GM19238 (cell line): Measurements from ENCODE around the gene CDC25C.
"Not testable (repeated sequence)": the region's sequence is repeated elsewhere in the genome, so short reads cannot be mapped to it uniquely, and the experiment has no call there.

Experiments
- DNase-seq: peaks from one replicate; pipeline ENCODE4 v3.0.0; 2011; ENCODE audit warnings: low spot score; ENCODE audit not compliant: insufficient read length

The CDC25C gene

DNA sequence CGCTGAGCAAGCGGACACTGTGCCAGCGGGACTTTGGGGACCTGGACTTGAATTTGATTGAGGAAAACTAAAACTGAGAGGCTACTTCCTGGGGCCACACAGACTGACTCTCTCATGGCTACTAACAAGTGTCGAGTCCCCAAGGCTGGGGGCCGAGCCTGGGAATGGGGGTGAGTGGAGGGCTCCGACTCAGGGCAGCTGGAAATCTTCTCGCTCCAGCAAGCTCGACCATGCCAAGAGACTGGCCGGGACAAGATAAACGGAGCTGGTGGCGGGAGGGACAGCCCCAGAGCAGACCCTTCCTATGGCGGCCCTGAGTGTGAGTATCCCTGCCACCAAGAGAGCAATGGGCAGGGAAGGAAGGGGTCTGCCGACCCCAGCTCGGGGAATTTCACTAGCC, 15.3 kb upstream of the CDC25C start:
- no peak for DNase-seq

GRCh38 chr5:138344887-138345622, 13.5 kb upstream of the CDC25C start:
- no peak for DNase-seq

- no peak for DNase-seq
These were observed 8.4 kb upstream of the CDC25C start for GRCh38 chr5:138340008-138340407.

DNA sequence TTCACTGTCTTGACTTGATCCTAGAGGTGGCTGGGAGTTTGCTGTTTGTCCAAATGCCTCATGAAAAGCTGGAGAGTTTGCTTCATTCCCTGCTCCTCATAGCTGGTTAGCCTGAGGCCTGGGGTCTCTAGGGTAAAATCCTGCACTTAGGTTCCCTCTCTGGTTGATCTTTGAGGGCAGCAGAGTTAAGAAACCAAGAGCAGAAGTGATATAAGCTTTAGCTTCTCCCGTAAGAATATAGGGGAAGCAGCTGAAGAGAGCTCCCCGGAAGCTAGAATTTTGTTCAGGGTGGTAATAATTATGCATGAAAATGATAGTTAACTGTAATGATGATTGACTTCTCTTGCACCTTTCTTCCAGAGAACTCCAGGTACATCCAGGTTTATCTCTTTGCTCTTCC, 7.9 kb upstream of the CDC25C start:
- DNase-seq = no peak

DNA sequence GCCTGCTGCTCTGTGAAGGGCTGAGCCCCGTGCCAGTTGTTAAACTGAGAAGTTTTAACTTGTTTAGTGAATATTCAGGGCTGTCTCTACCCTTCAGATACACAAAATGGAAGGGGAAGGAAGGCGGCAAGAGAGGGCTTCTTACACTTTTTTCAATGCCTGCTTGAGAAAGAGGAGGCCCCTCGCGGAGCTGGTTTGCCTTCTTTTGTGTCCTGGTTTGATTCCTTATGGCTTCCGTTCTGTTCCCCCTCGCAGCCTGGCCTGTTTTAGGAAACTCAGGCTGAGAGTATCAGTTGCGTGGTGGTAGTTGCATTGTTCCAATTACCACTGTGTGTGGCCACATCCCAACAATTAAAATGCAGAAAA, 7.5 kb upstream of the CDC25C start:
- DNase-seq = no peak

GRCh38 chr5:138338411-138339090, 6.9 kb upstream of the CDC25C start:
- DNase-seq = no peak

- DNase-seq = peak; percentile 88
These were observed 6.2 kb upstream of the CDC25C start, which contains the start of gene FAM53C for GRCh38 chr5:138337685-138338410. Gene FAM53C (plus strand): TSS chr5:138338266. CDS start chr5:138341336, 3,070 bp downstream.

DNA sequence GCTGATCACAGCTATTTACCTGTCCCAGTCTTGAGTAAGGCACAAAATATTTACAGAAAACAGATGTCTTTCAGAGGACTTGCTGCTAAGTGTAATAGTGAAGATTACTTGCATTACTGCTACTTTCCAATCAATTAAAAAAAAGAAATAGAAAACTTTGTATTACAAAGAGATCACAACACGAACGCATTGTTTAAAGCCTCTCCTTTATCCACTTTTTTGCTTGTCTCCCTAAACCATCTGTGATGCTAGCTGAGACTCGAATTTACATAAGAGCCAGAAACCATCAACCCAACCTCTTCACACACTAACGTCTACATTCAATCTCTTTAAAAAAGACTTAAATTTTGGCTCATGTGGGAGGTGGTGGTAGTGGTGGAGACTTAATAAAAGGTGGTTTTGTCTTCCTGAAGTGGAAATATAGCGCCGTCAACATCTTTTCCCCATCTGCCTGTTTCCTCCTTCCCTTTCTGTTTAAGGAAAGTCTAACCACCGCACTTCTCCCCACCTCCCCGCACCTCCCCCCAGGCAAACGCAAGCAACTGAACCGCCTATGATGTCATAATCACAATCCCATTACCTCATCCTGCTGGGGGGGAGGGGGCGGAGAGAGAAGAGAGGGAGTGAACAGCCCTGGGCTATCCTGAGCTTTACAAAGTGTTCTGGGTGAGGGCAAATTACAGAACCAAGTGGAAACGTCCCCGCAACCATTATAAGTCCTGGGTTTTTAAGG, 5.5 kb upstream of the CDC25C start:
- DNase-seq = no peak

- no peak for DNase-seq
These were observed 3.4 kb upstream of the CDC25C start for GRCh38 chr5:138334867-138335447.

- DNase-seq = no peak
These were observed 673 bp downstream of the CDC25C start for GRCh38 chr5:138330813-138331448.

- DNase-seq = not testable (repeated sequence)
These were observed 13.4 kb downstream of the CDC25C start for GRCh38 chr5:138318211-138318610.

DNA sequence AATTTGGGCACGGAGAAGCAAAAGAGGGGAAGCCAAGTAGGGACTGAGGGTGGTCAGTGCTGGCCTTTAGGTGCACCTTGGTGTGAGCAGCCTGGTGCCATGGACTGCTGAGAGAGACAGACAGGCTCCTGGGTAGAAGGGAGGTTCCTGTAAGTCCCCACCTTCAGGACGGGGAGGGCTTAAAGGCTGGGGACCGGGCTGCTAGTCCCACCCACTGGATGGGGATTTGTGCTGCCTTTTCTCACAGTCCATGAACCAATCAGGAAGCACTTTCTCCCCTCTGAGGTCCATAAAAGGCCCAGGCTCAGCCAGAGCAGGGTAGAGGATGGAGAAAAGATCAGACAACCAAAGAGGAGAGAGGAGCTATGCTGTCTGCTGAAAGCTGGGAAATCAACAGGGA, 15.2 kb downstream of the CDC25C start:
- no peak for DNase-seq

GRCh38 chr5:138315751-138316278, 15.8 kb downstream of the CDC25C start:
- DNase-seq = no peak

DNA sequence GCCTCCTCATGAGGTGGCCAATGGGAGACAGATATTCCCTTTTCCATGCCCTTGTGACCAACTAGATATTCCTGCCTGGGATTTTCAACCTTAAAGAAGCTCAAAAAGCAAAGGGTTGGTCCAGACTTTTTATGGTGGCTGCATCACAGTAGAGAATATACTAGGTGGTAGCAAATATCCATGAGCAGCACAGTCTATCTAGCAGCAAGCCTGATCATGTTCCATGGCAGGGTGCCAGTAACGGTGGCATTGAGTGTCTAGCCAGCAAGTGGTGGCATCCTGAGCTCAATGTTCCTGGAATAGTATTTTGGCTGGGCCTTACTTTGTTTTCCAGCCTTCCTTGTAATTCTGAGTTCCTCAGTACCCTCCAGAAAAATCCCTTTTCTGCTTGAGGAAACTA, 25.8 kb downstream of the CDC25C start:
- DNase-seq = no peak

DNA sequence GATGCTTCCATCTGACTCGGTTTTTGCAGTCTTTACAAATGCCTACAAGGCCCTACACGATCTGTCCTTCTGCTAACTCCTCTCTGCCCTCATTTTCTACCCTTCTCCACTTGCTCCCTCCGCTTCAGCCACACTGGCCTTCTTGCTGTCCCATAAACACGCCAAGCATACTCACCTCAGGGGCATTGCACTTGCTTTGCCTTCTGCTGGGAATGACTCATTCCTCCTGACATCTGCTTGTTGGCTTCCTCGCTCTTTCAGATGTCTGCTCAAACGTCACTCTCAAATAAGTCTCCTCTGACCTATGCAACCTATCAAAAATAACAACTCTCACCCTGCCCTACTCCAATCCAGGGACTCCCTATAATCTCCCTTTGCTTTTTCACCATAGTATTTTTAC, 28.2 kb downstream of the CDC25C start:
- DNase-seq = no peak

- DNase-seq = no peak
These were observed 42.3 kb downstream of the CDC25C start for GRCh38 chr5:138289296-138289695.

GRCh38 chr5:138287246-138287645, 44.4 kb downstream of the CDC25C start:
- DNase-seq = no peak

- DNase-seq = no peak
These were observed 48.5 kb downstream of the CDC25C start for GRCh38 chr5:138282920-138283742.

DNA sequence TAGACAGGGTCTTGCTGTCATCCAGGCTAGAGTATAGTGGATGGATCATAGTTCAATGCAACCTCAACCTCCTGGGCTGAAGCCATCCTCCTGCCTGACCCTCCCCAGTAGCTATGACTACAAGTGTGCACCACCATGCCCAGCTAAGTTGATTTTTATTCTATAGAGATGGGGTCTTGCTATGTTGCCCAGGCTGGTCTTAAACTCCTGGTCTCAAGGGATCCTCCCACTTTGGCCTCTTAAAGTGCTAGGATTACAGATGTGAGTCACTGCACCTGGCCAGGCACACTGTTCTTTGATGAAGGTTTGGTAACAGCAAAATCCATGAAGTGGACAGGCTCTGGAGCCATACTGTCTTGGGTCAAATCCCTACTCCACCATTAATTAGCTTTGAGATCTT, 50.7 kb downstream of the CDC25C start:
- no peak for DNase-seq
